K562 (cell line): ENCODE results near the gene SOX15. TPM values are rescaled to one million over a fixed set of nuclear protein-coding genes. Genes with fewer than 3 reads are reported as not detected.

Experiments used
- ATAC-seq: fragments of 200-7000 bp; cut with Tn5 transposase; 3 replicates; pipeline ENCODE4 v1.9.1; 2020; ENCODE audit warnings: moderate library complexity
- BruUV-seq: library from RNA; stranded (reverse); fragments of 400-500 nt; replicated peaks from 2 replicates; lab custom pipeline; 2021; lab: Mats Ljungman, UMichigan
- CTCF ChIA-PET: fragments of 300-600 bp; formaldehyde crosslinking; extraction: SDS; loops from one replicate; lab custom pipeline; 2021; ENCODE audit warnings: low intra/inter-chr PET ratio; lab: Yijun Ruan, JAX
- POLR2A ChIA-PET: fragments of 300-600, 350-650 bp; sonication (Branson Sonifier 250); formaldehyde crosslinking; extraction: SDS; loops from one replicate; lab custom pipeline; 2021; ENCODE audit warnings: antibody characterized with exemption, inconsistent platforms; lab: Yijun Ruan, JAX
- DNase-seq, 4 experiments: peaks; one replicate each; pipeline versions ENCODE4 v3.0.0 to v3.0.0-alpha.2; 2011 to 2018; ENCODE audit warnings: low spot score in 3 of 4, mixed read lengths in 3 of 4; ENCODE audit errors: extremely low read depth in 1 of 4
- FAIRE-seq: peaks from 2 replicates; lab custom pipeline; 2011; peaks lifted over from hg19 to GRCh38; lab: Jason Lieb, UNC
- H2AFZ ChIP-seq: 2 replicates; pipeline ENCODE4 v1.6.0; 2011; ENCODE audit warnings: low read depth, low read length, control low read depth, inconsistent platforms
- H3K27ac ChIP-seq: fragments of 200-600 bp; 3 replicates; pipeline ENCODE4 v1.8.0; 2011; ENCODE audit warnings: low read depth, mild to moderate bottlenecking, control low read depth, inconsistent platforms, low read length, moderate library complexity, mixed read lengths; ENCODE audit errors: extremely low read depth
- H3K27me3 ChIP-seq, 2 experiments: fragments of 300-600 bp in 1 of 2; 2 replicates in 1 of 2; 3 replicates in 1 of 2; pipeline versions ENCODE4 v1.6.0 to v1.8.0; 2011; ENCODE audit warnings: inconsistent platforms in 2 of 2, low read length in 2 of 2, mild to moderate bottlenecking in 1 of 2, mixed read lengths in 1 of 2, moderate library complexity in 1 of 2; ENCODE audit not compliant: control insufficient read depth in 2 of 2, insufficient read depth in 2 of 2
- H3K36me3 ChIP-seq: fragments of 300-600 bp; 3 replicates; pipeline ENCODE4 v1.8.0; 2011; ENCODE audit warnings: mild to moderate bottlenecking, low read length, inconsistent platforms; ENCODE audit not compliant: control insufficient read depth, insufficient read depth
- H3K4me1 ChIP-seq, 2 experiments: fragments of 200-600 bp in 1 of 2; replicated peaks in 1 of 2; 2 replicates in 1 of 2; 3 replicates in 1 of 2; pipeline versions ENCODE4 v1.5.1 to v1.8.0; 2011; ENCODE audit warnings: inconsistent platforms in 2 of 2, low read length in 2 of 2, mild to moderate bottlenecking in 1 of 2, mixed read lengths in 1 of 2, moderate library complexity in 1 of 2; ENCODE audit not compliant: control insufficient read depth in 2 of 2, insufficient read depth in 2 of 2
- H3K4me2 ChIP-seq: 2 replicates; pipeline ENCODE4 v1.6.1; 2011; ENCODE audit warnings: low read length, control low read depth, inconsistent platforms, mixed read lengths; ENCODE audit not compliant: insufficient read depth
- H3K4me3 ChIP-seq: fragments of 200-600 bp; sonication (generic), shearing (Covaris generic); 2 replicates; pipeline ENCODE4 v1.5.1; 2016; ENCODE audit warnings: control low read depth, inconsistent platforms
- H3K79me2 ChIP-seq: fragments of 200-600 bp; 3 replicates; pipeline ENCODE4 v1.8.0; 2011; ENCODE audit warnings: low read length, inconsistent platforms; ENCODE audit not compliant: control insufficient read depth, insufficient read depth
- H3K9ac ChIP-seq, 2 experiments: 2 replicates each; pipeline versions ENCODE4 v1.6.0 to v1.6.1; 2011; ENCODE audit warnings: low read depth in 2 of 2, low read length in 2 of 2, control low read depth in 1 of 2, inconsistent platforms in 1 of 2, mild to moderate bottlenecking in 1 of 2, mixed read lengths in 1 of 2; ENCODE audit not compliant: insufficient read depth in 1 of 2
- H3K9me1 ChIP-seq: one replicate; pipeline ENCODE4 v1.6.0; 2011; ENCODE audit warnings: inconsistent platforms, mild to moderate bottlenecking, low read length, moderate library complexity; ENCODE audit not compliant: control insufficient read depth, insufficient read depth
- H3K9me3 ChIP-seq: replicated peaks from 2 replicates; pipeline ENCODE4 v1.5.1; 2011; ENCODE audit warnings: low read depth, low read length, inconsistent platforms; ENCODE audit not compliant: control insufficient read depth, insufficient read depth
- H4K20me1 ChIP-seq: replicated peaks from 2 replicates; pipeline ENCODE4 v1.6.1; 2011; ENCODE audit warnings: low read length, inconsistent platforms, mixed read lengths; ENCODE audit not compliant: control insufficient read depth, insufficient read depth
- ARID1B ChIP-seq: fragments of 450-650 bp; IDR thresholded peaks from 2 replicates; pipeline ENCODE4 v1.6.1; 2016; ENCODE audit warnings: antibody characterized with exemption, mild to moderate bottlenecking, inconsistent platforms
- ATF7 ChIP-seq: fragments of 450-650 bp; IDR thresholded peaks from 2 replicates; pipeline ENCODE4 v1.7.1; 2014; ENCODE audit warnings: mild to moderate bottlenecking, moderate library complexity
- E2F6 ChIP-seq, 2 experiments: IDR thresholded peaks; 2 replicates each; pipeline ENCODE4 v1.6.1; 2011; ENCODE audit warnings: borderline replicate concordance in 1 of 2, control low read depth in 1 of 2, low read depth in 1 of 2, low read length in 1 of 2, mild to moderate bottlenecking in 1 of 2, mixed read lengths in 1 of 2, moderate library complexity in 1 of 2; ENCODE audit not compliant: insufficient read depth in 1 of 2, insufficient read length in 1 of 2, poor library complexity in 1 of 2, severe bottlenecking in 1 of 2; ENCODE audit errors: extremely low read depth in 1 of 2
- GATA2 ChIP-seq: sonication (generic); formaldehyde crosslinking; IDR thresholded peaks from 2 replicates; pipeline ENCODE4 v1.4.0; 2020; ENCODE audit warnings: mild to moderate bottlenecking, missing genetic modification reagents
- MEIS2 ChIP-seq: fragments of 450-650 bp; IDR thresholded peaks from 2 replicates; pipeline ENCODE4 v1.6.1; 2014; ENCODE audit warnings: mild to moderate bottlenecking; ENCODE audit not compliant: partially characterized antibody
- NEUROD1 ChIP-seq: fragments of 150-350 bp; IDR thresholded peaks from 2 replicates; pipeline ENCODE4 v1.6.1; 2014; ENCODE audit warnings: borderline replicate concordance, low read length, low read depth; ENCODE audit not compliant: partially characterized antibody
- NFE2 ChIP-seq: IDR thresholded peaks from 2 replicates; pipeline ENCODE4 v1.6.1; 2014; ENCODE audit warnings: antibody characterized with exemption, low read depth
- RBFOX2 ChIP-seq: fragments of 200-400 bp; formaldehyde crosslinking; IDR thresholded peaks from 2 replicates; pipeline ENCODE4 v1.6.1; 2017; ENCODE audit warnings: low read depth, mild to moderate bottlenecking, low read length, moderate library complexity
- RFX5 ChIP-seq: IDR thresholded peaks from 2 replicates; pipeline ENCODE4 v1.6.1; 2011; ENCODE audit warnings: low read depth, mild to moderate bottlenecking, improper control_type of control experiment, low read length
- ZBTB7A ChIP-seq: IDR thresholded peaks from 2 replicates; pipeline ENCODE4 v1.6.1; 2011; ENCODE audit warnings: low read depth, mild to moderate bottlenecking, low read length, moderate library complexity, borderline replicate concordance; ENCODE audit not compliant: control insufficient read depth
- ZNF280A ChIP-seq: fragments of 450-650 bp; IDR thresholded peaks from 2 replicates; pipeline ENCODE4 v1.6.1; 2018; ENCODE audit warnings: mild to moderate bottlenecking, low read depth; ENCODE audit not compliant: partially characterized antibody
- ZNF398 ChIP-seq: fragments of 250-450 bp; sonication (Bioruptor Pico); IDR thresholded peaks from 2 replicates; pipeline ENCODE4 v1.8.0; 2021; ENCODE audit warnings: moderate library complexity, mild to moderate bottlenecking, inconsistent platforms
- WGBS: fragments of 100-300 bp; shearing (Covaris generic); methylation state at CpG from one replicate; pipeline ENCODE4 v1.1.6; 2016; ENCODE audit warnings: low coverage, mixed read lengths; ENCODE audit not compliant: insufficient coverage; ENCODE audit errors: missing lambda C conversion rate; 5-methylcytosine and 5-hydroxymethylcytosine counted together
- in situ Hi-C: fragments of 300-500 bp; cut with MboI; formaldehyde crosslinking; loops from 4 replicates; pipeline ENCODE4 v1.15.0; 2018; ENCODE audit warnings: inconsistent platforms, mixed read lengths
- intact Hi-C: fragments of 100-400 bp; cut with micrococcal nuclease; formaldehyde crosslinking; loops from 2 replicates; pipeline ENCODE4 v1.14.2; 2022
- polyA plus RNA-seq, 8 experiments: library from polyadenylated mRNA; depleted of rRNA in 4 of 8; stranded (reverse) in 5 of 8; unstranded in 3 of 8; fragments of >200 nt; fragmentation: Nextera tagmentation in 2 of 8; fragmentation: Illumina TruSeq in 1 of 8; extraction: Ambion mirVana in 2 of 8; extraction: Trizol in 1 of 8; gene quantifications; 2 replicates each; pipeline versions ENCODE4 v1.2.1 to v1.2.3, GENCODE V29; 2011 to 2014; ENCODE audit warnings: inconsistent platforms in 1 of 8, missing spikeins in 1 of 8
- total RNA-seq, 7 experiments: library from RNA; depleted of rRNA in 6 of 7; stranded (reverse); fragments of >200 nt in 6 of 7; fragmentation: Illumina TruSeq in 2 of 7; extraction: Trizol in 2 of 7; gene quantifications; 2 replicates each; pipeline versions ENCODE4 v1.2.1 to v1.2.3, GENCODE V29; 2011 to 2021; ENCODE audit warnings: low replicate concordance in 1 of 7

The SOX15 gene
- total and polyA plus RNA-seq, 9 of the 15 experiments (the other 6 are each of a cell fraction or from before 2014, with no cell fraction given): 0.07 to 0.33 (median 0.19) TPM; not detected in 5

- TF ChIP-seq RBFOX2 (peak; percentile 31; the same call in 1 of the 2 replicates), NFE2 (no peak)
Observed at GRCh38 chr17:7588553-7589203, 1.2 kb downstream of the SOX15 start (continued).

- Histone ChIP-seq H3K9ac (peak overlapping the region; percentile 53 to 86), H4K20me1 (no peaks in the 10 kb centered on the region), H2AFZ (no peak overlapping the region), H3K9me3 (no peaks in the 10 kb centered on the region), H3K36me3 (peaks cover 56% of the 10 kb centered on the region), H3K9me1 (no peaks in the 10 kb centered on the region), H3K4me2 (peak overlapping the region; percentile 63), H3K27ac (peak overlapping the region; percentile 71), H3K4me3 (peak overlapping the region; percentile 18; the same call in 1 of the 2 replicates), H3K79me2 (peaks cover 56% of the 10 kb centered on the region), H3K4me1 (peaks cover 36 to 60% of the 10 kb centered on the region in 2 experiments), H3K27me3 (no peaks in the 10 kb centered on the region)
- 38% methylated on average over 11 of the region's 12 CpGs for WGBS
- ChIA-PET POLR2A (interaction anchor here (0.9 to 2.8 kb wide), 4 partner anchors 13 to 99 kb away, joined by 3 to 24 read pairs (median 6); partner anchors contain the start of genes TP53 and WRAP53), CTCF (no interaction called here)
- intact Hi-C loops (loop anchor here (5.0 kb wide), 1 partner anchor 100 kb away; the partner anchor contains the start of genes TP53 and WRAP53), in situ Hi-C loops (no loop called here)
- peak in 2 of 4 experiments; percentile 75 to 82 for DNase-seq
- FAIRE-seq: peak; percentile 54
- ATAC-seq: peak; percentile 39
- BruUV-seq: TSS peak; percentile 21
- TF ChIP-seq RFX5: no peak
- TF ChIP-seq E2F6 (IDR thresholded peaks at IDR 0.05; ENCODE audit: borderline replicate concordance in 1 of 2, extremely low read depth in 1 of 2, insufficient read depth in 1 of 2, insufficient read length in 1 of 2, low read depth in 1 of 2, low read length in 1 of 2, poor library complexity in 1 of 2, severe bottlenecking in 1 of 2): no peak
- 0 out of 2 replicates have a peak, but pooled peaks have one; percentile 30 for TF ChIP-seq ARID1B
- TF ChIP-seq ZNF398 (CRISPR knock-in tag): no peak
- no peak for TF ChIP-seq ZNF280A
- no peak for TF ChIP-seq GATA2 (CRISPR knock-in tag)
- peak; percentile 20 for TF ChIP-seq NEUROD1
- TF ChIP-seq NFE2: peak; percentile 63
- TF ChIP-seq MEIS2: no peak
- TF ChIP-seq ZBTB7A: peak; percentile 69; the same call in 1 of the 2 replicates
- no peak for TF ChIP-seq ATF7
Observed at GRCh38 chr17:7587420-7588151, 2.3 kb downstream of the SOX15 start.
